GM21528 (cell line): ENCODE data around the gene REEP5.

Experiments used
- ATAC-seq: cut with Tn5 transposase; IDR thresholded peaks from one replicate; pipeline ENCODE4 v1.9.1; 2021; ENCODE audit warnings: mild to moderate bottlenecking, moderate library complexity; ENCODE audit not compliant: unreplicated experiment, low FRiP score

Gene REEP5

GRCh38 chr5:112848116-112848811, 73.8 kb downstream of the REEP5 start:
- ATAC-seq = peak; percentile 99

- ATAC-seq = no peak
Measured at GRCh38 chr5:112847306-112847705, 74.7 kb downstream of the REEP5 start.

GRCh38 chr5:112846556-112846955, 75.5 kb downstream of the REEP5 start:
- no peak for ATAC-seq

GRCh38 chr5:112844489-112844888, 77.5 kb downstream of the REEP5 start:
- ATAC-seq = no peak

GRCh38 chr5:112833971-112834370, 88.1 kb downstream of the REEP5 start:
- ATAC-seq = no peak

GRCh38 chr5:112830378-112830777, 91.6 kb downstream of the REEP5 start:
- ATAC-seq = no peak
